HCT116 (cell line): ENCODE measurements around the gene SETD2. TPM values are rescaled to one million over a fixed set of nuclear protein-coding genes. Genes with fewer than 3 reads are reported as not detected.

Experiments
- ATAC-seq: fragments of 200-7000 bp; cut with Tn5 transposase; 2 replicates; pipeline ENCODE4 v1.9.1; 2020; ENCODE audit warnings: mild to moderate bottlenecking, moderate library complexity
- BruUV-seq: library from RNA; stranded (reverse); fragments of 400-500 nt; replicated peaks from 2 replicates; lab custom pipeline; 2021; lab: Mats Ljungman, UMichigan
- CTCF ChIA-PET: fragments of 300-600 bp; sonication (Branson Sonifier 250); formaldehyde crosslinking; loops from one replicate; lab custom pipeline; 2021; ENCODE audit warnings: antibody characterized with exemption; lab: Charles Lee
- POLR2A ChIA-PET: fragments of 300-600, 350-600 bp; sonication (Branson Sonifier 250); formaldehyde crosslinking; loops from one replicate; lab custom pipeline; 2021; ENCODE audit warnings: antibody characterized with exemption; lab: Charles Lee
- RAD21 ChIA-PET, 2 experiments: fragments of 300-600 bp; sonication (Branson Sonifier 250); formaldehyde crosslinking; loops; one replicate each; lab custom pipeline; 2023; ENCODE audit warnings: low total read pairs in 2 of 2; ENCODE audit not compliant: uncharacterized antibody in 2 of 2, unreplicated experiment in 2 of 2, low non-redundant PET in 1 of 2; lab: Charles Lee
- DNase-seq: peaks from one replicate; pipeline ENCODE4 v3.0.0-alpha.2; 2010; ENCODE audit warnings: low read depth, low spot score
- H2AFZ ChIP-seq: fragments of 200-600 bp; shearing (Covaris generic), sonication (generic); 2 replicates; pipeline ENCODE4 v1.6.1; 2017; ENCODE audit warnings: low read depth, mixed run types, mixed read lengths, antibody characterized with exemption, low read length; ENCODE audit not compliant: poor library complexity, severe bottlenecking
- H3K27ac ChIP-seq: 2 replicates; pipeline ENCODE4 v1.5.1; 2012; ENCODE audit warnings: low read depth, low read length
- H3K27me3 ChIP-seq: fragments of 200-600 bp; sonication (generic); 2 replicates; pipeline ENCODE4 v1.6.1; 2016; ENCODE audit warnings: mixed run types, low read length, mixed read lengths; ENCODE audit not compliant: insufficient read depth
- H3K36me3 ChIP-seq, 2 experiments: fragments of 200-500 bp in 1 of 2; fragments of 200-600 bp in 1 of 2; sonication (Bioruptor generic) in 1 of 2; sonication (generic) in 1 of 2; 2 replicates each; pipeline versions ENCODE4 v1.5.1 to v1.6.1; 2014 to 2016; ENCODE audit warnings: low read length in 2 of 2, inconsistent platforms in 1 of 2, mixed read lengths in 1 of 2, mixed run types in 1 of 2; ENCODE audit not compliant: insufficient read depth in 2 of 2, control insufficient read depth in 1 of 2
- H3K4me1 ChIP-seq, 2 experiments: fragments of 200-600 bp in 1 of 2; sonication (generic) in 1 of 2; 2 replicates each; pipeline versions ENCODE4 v1.5.1 to v1.6.1; 2012 to 2017; ENCODE audit warnings: low read length in 2 of 2, inconsistent platforms in 1 of 2, mild to moderate bottlenecking in 1 of 2, mixed read lengths in 1 of 2, mixed run types in 1 of 2, moderate library complexity in 1 of 2; ENCODE audit not compliant: insufficient read depth in 2 of 2, control insufficient read depth in 1 of 2
- H3K4me2 ChIP-seq: fragments of 200-600 bp; sonication (generic); 2 replicates; pipeline ENCODE4 v1.6.1; 2017; ENCODE audit warnings: mixed run types, low read length, mixed read lengths
- H3K4me3 ChIP-seq, 2 experiments: fragments of 200-600 bp in 1 of 2; sonication (generic) in 1 of 2; replicated peaks in 1 of 2; 2 replicates each; pipeline ENCODE4 v1.5.1; 2011 to 2016; ENCODE audit warnings: low read length in 2 of 2, control low read depth in 1 of 2, low read depth in 1 of 2, mild to moderate bottlenecking in 1 of 2, mixed read lengths in 1 of 2, mixed run types in 1 of 2
- H3K79me2 ChIP-seq: fragments of 200-600 bp; sonication (generic); 2 replicates; pipeline ENCODE4 v1.6.1; 2017; ENCODE audit warnings: mild to moderate bottlenecking, mixed run types, low read length, moderate library complexity, mixed read lengths; ENCODE audit not compliant: insufficient read depth
- H3K9ac ChIP-seq: fragments of 200-600 bp; sonication (generic); 2 replicates; pipeline ENCODE4 v1.6.1; 2016; ENCODE audit warnings: low read length, mixed read lengths
- H3K9me2 ChIP-seq: fragments of 200-600 bp; sonication (generic), shearing (Covaris generic); 2 replicates; pipeline ENCODE4 v1.6.1; 2017; ENCODE audit warnings: mixed run types, mild to moderate bottlenecking, moderate library complexity; ENCODE audit not compliant: insufficient read depth
- H3K9me3 ChIP-seq, 2 experiments: fragments of 200-500 bp in 1 of 2; fragments of 200-600 bp in 1 of 2; sonication (Bioruptor generic) in 1 of 2; sonication (generic) in 1 of 2; 2 replicates each; pipeline ENCODE4 v1.6.1; 2014 to 2017; ENCODE audit warnings: low read length in 2 of 2, mixed read lengths in 2 of 2, inconsistent platforms in 1 of 2, low read depth in 1 of 2, mild to moderate bottlenecking in 1 of 2, mixed run types in 1 of 2, moderate library complexity in 1 of 2; ENCODE audit not compliant: control insufficient read depth in 1 of 2, insufficient read depth in 1 of 2
- H4K20me1 ChIP-seq: fragments of 200-600 bp; sonication (generic), shearing (Covaris generic); 2 replicates; pipeline ENCODE4 v1.6.1; 2017; ENCODE audit warnings: mixed run types, mild to moderate bottlenecking, moderate library complexity; ENCODE audit not compliant: insufficient read depth
- ATF3 ChIP-seq: IDR thresholded peaks from 2 replicates; pipeline ENCODE4 v1.6.1; 2012
- CEBPB ChIP-seq: IDR thresholded peaks from 2 replicates; pipeline ENCODE4 v1.6.1; 2012; ENCODE audit warnings: low read depth
- CTCF ChIP-seq, 3 experiments: fragments of 200-600 bp in 1 of 3; sonication (generic) in 1 of 3; IDR thresholded peaks in 2 of 3; conservative IDR thresholded peaks in 1 of 3; 2 replicates each; pipeline ENCODE4 v1.5.1; 2012 to 2017; ENCODE audit warnings: low read depth in 2 of 3, low read length in 2 of 3, antibody characterized with exemption in 1 of 3, borderline replicate concordance in 1 of 3, control low read depth in 1 of 3, mild to moderate bottlenecking in 1 of 3, mixed read lengths in 1 of 3, mixed run types in 1 of 3, moderate library complexity in 1 of 3; ENCODE audit not compliant: insufficient read depth in 1 of 3
- EZH2 ChIP-seq: fragments of 200-600 bp; sonication (generic); IDR thresholded peaks from 2 replicates; pipeline ENCODE4 v1.6.1; 2017; ENCODE audit warnings: antibody characterized with exemption, mixed run types
- FOSL1 ChIP-seq: IDR thresholded peaks from 2 replicates; pipeline ENCODE4 v1.6.1; 2012; ENCODE audit warnings: low read depth
- JUND ChIP-seq: IDR thresholded peaks from 2 replicates; pipeline ENCODE4 v1.6.1; 2012
- MAX ChIP-seq: IDR thresholded peaks from 2 replicates; pipeline ENCODE4 v1.6.1; 2012
- POLR2A ChIP-seq: IDR thresholded peaks from 2 replicates; pipeline ENCODE4 v1.7.0; 2011; ENCODE audit warnings: borderline replicate concordance; ENCODE audit not compliant: insufficient read depth, insufficient read length; ENCODE audit errors: extremely low read depth
- POLR2AphosphoS5 ChIP-seq: IDR thresholded peaks from 2 replicates; pipeline ENCODE4 v1.6.1; 2011; ENCODE audit warnings: mild to moderate bottlenecking, low read depth, low read length, moderate library complexity
- RAD21 ChIP-seq: IDR thresholded peaks from 2 replicates; pipeline ENCODE4 v1.6.1; 2012; ENCODE audit warnings: low read depth, mild to moderate bottlenecking
- REST ChIP-seq: IDR thresholded peaks from 2 replicates; pipeline ENCODE4 v1.6.1; 2012; ENCODE audit warnings: low read depth
- SIN3A ChIP-seq: IDR thresholded peaks from 2 replicates; pipeline ENCODE4 v1.6.1; 2012; ENCODE audit warnings: low read depth
- SRF ChIP-seq: IDR thresholded peaks from 2 replicates; pipeline ENCODE4 v1.6.1; 2012; ENCODE audit warnings: low read depth
- YY1 ChIP-seq: IDR thresholded peaks from 2 replicates; pipeline ENCODE4 v1.6.1; 2011; ENCODE audit warnings: low read length, low read depth, moderate library complexity, mild to moderate bottlenecking; ENCODE audit not compliant: insufficient replicate concordance; ENCODE audit errors: extremely low read depth
- ZBTB33 ChIP-seq: IDR thresholded peaks from 2 replicates; pipeline ENCODE4 v1.6.1; 2011; ENCODE audit warnings: mild to moderate bottlenecking, low read length, moderate library complexity; ENCODE audit not compliant: insufficient replicate concordance; ENCODE audit errors: extremely low read depth
- ZFX ChIP-seq: fragments of 450-650 bp; IDR thresholded peaks from 2 replicates; pipeline ENCODE4 v1.6.1; 2017
- ZNF274 ChIP-seq: fragments of 200-500 bp; sonication (Bioruptor generic); IDR thresholded peaks from 2 replicates; pipeline ENCODE4 v1.6.1; 2014; ENCODE audit warnings: mild to moderate bottlenecking, low read depth, low read length, inconsistent platforms
- intact Hi-C: fragments of 100-400 bp; cut with micrococcal nuclease; formaldehyde crosslinking; loops from 2 replicates; pipeline ENCODE4 v1.10.0; 2022
- total RNA-seq: library from RNA; stranded (reverse); gene quantifications from one replicate; pipeline ENCODE4 v1.2.1, GENCODE V29; 2021; ENCODE audit not compliant: unreplicated experiment

SETD2 gene
- total RNA-seq, 1 experiment from 2014 or later = 33.0 TPM

- H4K20me1 ChIP-seq = no peaks in the 10 kb centered on the region
- no peaks in the 10 kb centered on the region for H3K9me2 ChIP-seq
- TF ChIP-seq ZNF274 (no peak), CEBPB (no peak), FOSL1 (no peak), SRF (no peak), YY1 (no peak), ATF3 (no peak), REST (no peak), RAD21 (no peak), ZBTB33 (no peak), EZH2 (no peak), POLR2AphosphoS5 (no peak), CTCF (IDR thresholded peaks at IDR 0.05 in 2 of 3, conservative IDR thresholded peaks at IDR 0.05 in 1 of 3; ENCODE audit: borderline replicate concordance in 1 of 3, insufficient read depth in 1 of 3, low read depth in 2 of 3, low read length in 2 of 3) (no peak), ZFX (no peak), SIN3A (no peak), JUND (no peak), POLR2A (no peak), MAX (no peak)
- TF ChIP-seq, all 23 proteins: peak for 0
- ChIA-PET POLR2A (no interaction called here), CTCF (no interaction called here), RAD21 (no interaction called here)
- no peak for ATAC-seq
- H3K9me3 ChIP-seq = no peaks in the 10 kb centered on the region
- H3K27ac ChIP-seq = no peak overlapping the region
- peaks cover 2 to 13% of the 10 kb centered on the region in 2 experiments; a peak in 2 of 4 replicates for H3K4me1 ChIP-seq
- intact Hi-C loops = no loop called here
- no peaks in the 10 kb centered on the region for H3K27me3 ChIP-seq
- peaks cover 5% of the 10 kb centered on the region; the same call in 1 of the 2 replicates for H3K79me2 ChIP-seq
- H3K36me3 ChIP-seq = peaks cover 0 to 10% of the 10 kb centered on the region in 2 experiments; a peak in 2 of 4 replicates
- BruUV-seq = no TSS peak
- no peak overlapping the region for H3K9ac ChIP-seq
- no peak for DNase-seq
- no peak overlapping the region for H2AFZ ChIP-seq
- no peak overlapping the region for H3K4me2 ChIP-seq
- H3K4me3 ChIP-seq = no peak overlapping the region
Observed at GRCh38 chr3:46991406-46992165, 172.3 kb downstream of the SETD2 start.
